Nephron progenitor cell (in vitro differentiated cells): ENCODE measurements around the gene ZNF142.

Experiments used
- DNase-seq: peaks from one replicate; pipeline ENCODE4 v3.0.0; 2021
- H3K27ac Mint-ChIP-seq: 2 replicates; pipeline ENCODE4 v1.8.0; 2021; ENCODE audit warnings: mild to moderate bottlenecking, moderate library complexity, mixed read lengths
- H3K27me3 Mint-ChIP-seq: 2 replicates; pipeline ENCODE4 v1.8.0; 2021; ENCODE audit warnings: mild to moderate bottlenecking, low read depth, mixed read lengths; ENCODE audit not compliant: poor library complexity
- H3K36me3 Mint-ChIP-seq: 2 replicates; pipeline ENCODE4 v1.8.0; 2021; ENCODE audit warnings: low read depth, mixed read lengths
- H3K4me1 Mint-ChIP-seq: 2 replicates; pipeline ENCODE4 v1.8.0; 2021; ENCODE audit warnings: mixed read lengths
- H3K4me3 Mint-ChIP-seq: 2 replicates; pipeline ENCODE4 v1.8.0; 2021; ENCODE audit warnings: mild to moderate bottlenecking, moderate library complexity, mixed read lengths
- H3K9me3 Mint-ChIP-seq: 2 replicates; pipeline ENCODE4 v1.8.0; 2021; ENCODE audit warnings: mild to moderate bottlenecking, moderate library complexity, mixed read lengths
- CTCF ChIP-seq: fragments of 200-600 bp; sonication (generic); IDR thresholded peaks from 2 replicates; pipeline ENCODE4 v1.5.0; 2021; ENCODE audit warnings: antibody characterized with exemption

Gene ZNF142

GRCh38 chr2:218638372-218638771 lies 21.1 kb downstream of the ZNF142 start:
- peaks cover 59% of the 10 kb centered on the region for H3K36me3 Mint-ChIP-seq
- no peaks in the 10 kb centered on the region for H3K4me1 Mint-ChIP-seq
- DNase-seq, result no peak
- no peaks in the 10 kb centered on the region for H3K27me3 Mint-ChIP-seq
- H3K9me3 Mint-ChIP-seq, result no peaks in the 10 kb centered on the region
- no peak overlapping the region for H3K4me3 Mint-ChIP-seq
- no peak for TF ChIP-seq CTCF
- H3K27ac Mint-ChIP-seq, result no peak overlapping the region

GRCh38 chr2:218635719-218636118 lies 23.7 kb downstream of the ZNF142 start:
- Mint-ChIP-seq H3K9me3 (no peaks in the 10 kb centered on the region), H3K36me3 (peaks cover 46% of the 10 kb centered on the region), H3K27ac (no peak overlapping the region), H3K27me3 (peaks cover 2% of the 10 kb centered on the region), H3K4me1 (no peaks in the 10 kb centered on the region), H3K4me3 (no peak overlapping the region)
- DNase-seq, result no peak
- no peak for TF ChIP-seq CTCF

GRCh38 chr2:218631837-218632236 lies 27.6 kb downstream of the ZNF142 start:
- H3K27ac Mint-ChIP-seq, result no peak overlapping the region
- TF ChIP-seq CTCF, result no peak
- no peaks in the 10 kb centered on the region for H3K4me1 Mint-ChIP-seq
- DNase-seq, result no peak
- H3K27me3 Mint-ChIP-seq, result peaks cover 4% of the 10 kb centered on the region
- no peaks in the 10 kb centered on the region for H3K9me3 Mint-ChIP-seq
- peaks cover 12% of the 10 kb centered on the region for H3K36me3 Mint-ChIP-seq
- no peak overlapping the region for H3K4me3 Mint-ChIP-seq

GRCh38 chr2:218627939-218628338 lies 31.5 kb downstream of the ZNF142 start:
- no peak for DNase-seq
- Mint-ChIP-seq H3K27ac (no peak overlapping the region), H3K36me3 (no peaks in the 10 kb centered on the region), H3K9me3 (no peaks in the 10 kb centered on the region), H3K4me3 (no peak overlapping the region), H3K27me3 (peaks cover 5% of the 10 kb centered on the region), H3K4me1 (no peaks in the 10 kb centered on the region)
- TF ChIP-seq CTCF, result no peak

GRCh38 chr2:218626369-218626768 lies 33.1 kb downstream of the ZNF142 start:
- Mint-ChIP-seq H3K9me3 (no peaks in the 10 kb centered on the region), H3K4me1 (no peaks in the 10 kb centered on the region), H3K27me3 (peaks cover 5% of the 10 kb centered on the region), H3K36me3 (no peaks in the 10 kb centered on the region), H3K27ac (no peak overlapping the region), H3K4me3 (no peak overlapping the region)
- DNase-seq, result no peak
- TF ChIP-seq CTCF, result no peak

- Mint-ChIP-seq H3K27ac (no peak overlapping the region), H3K27me3 (peaks cover 7% of the 10 kb centered on the region), H3K4me3 (no peak overlapping the region), H3K4me1 (no peaks in the 10 kb centered on the region), H3K36me3 (no peaks in the 10 kb centered on the region), H3K9me3 (no peaks in the 10 kb centered on the region)
- DNase-seq, result no peak
- TF ChIP-seq CTCF, result no peak
Observed at GRCh38 chr2:218623366-218623705, 36.1 kb downstream of the ZNF142 start.
